Lower lobe of right lung (tissue), 2 donors: Measurements from ENCODE around the gene SLC35G2. TPM values are rescaled to one million over a fixed set of nuclear protein-coding genes. Genes with fewer than 3 reads are reported as not detected.

Source experiments
- ATAC-seq, 2 donors: fragments of 200-7000 bp; cut with Tn5 transposase; one replicate each; pipeline ENCODE4 v1.9.1; 2020 to 2022; ENCODE audit warnings: mild to moderate bottlenecking in 2 of 2, moderate library complexity in 2 of 2
- DNase-seq: peaks from one replicate; pipeline ENCODE4 v3.0.0-alpha.2; 2020
- H3K27ac ChIP-seq: fragments of 200-600 bp; one replicate; pipeline ENCODE4 v1.8.0; 2022
- H3K27me3 ChIP-seq: fragments of 200-600 bp; one replicate; pipeline ENCODE4 v1.8.0; 2022; ENCODE audit warnings: low read depth
- H3K36me3 ChIP-seq: fragments of 200-600 bp; one replicate; pipeline ENCODE4 v1.8.0; 2022; ENCODE audit warnings: mild to moderate bottlenecking
- H3K4me1 ChIP-seq: fragments of 200-600 bp; one replicate; pipeline ENCODE4 v1.8.0; 2022
- H3K4me3 ChIP-seq: fragments of 200-600 bp; one replicate; pipeline ENCODE4 v1.8.0; 2022; ENCODE audit warnings: mild to moderate bottlenecking
- H3K9me3 ChIP-seq: fragments of 200-600 bp; one replicate; pipeline ENCODE4 v1.8.0; 2022
- CTCF ChIP-seq: fragments of 200-600 bp; IDR thresholded peaks from one replicate; pipeline ENCODE4 v1.8.0; 2022; ENCODE audit warnings: antibody characterized with exemption, mild to moderate bottlenecking
- intact Hi-C: fragments of 100-400 bp; cut with DNase I; formaldehyde crosslinking; loops from one replicate; pipeline ENCODE4 v1.11.0; 2022
- total RNA-seq: library from RNA; stranded (reverse); fragmentation: NEBNext Ultra II Directional; extraction: Animal tissue kit (Norgen Biotek cat#: 25700); gene quantifications from one replicate; pipeline ENCODE4 v1.2.1, GENCODE V29; 2021
- donor health status: DM: no; HTN: yes; CAD: no; lungs with severe emphysema.

Gene SLC35G2
- total RNA-seq, 1 donor from 2014 or later: 5.7 TPM

GRCh38 chr3:136835813-136836510 is 17.0 kb downstream of the SLC35G2 start:
- intact Hi-C loops: no loop called here
- Histone ChIP-seq H3K27ac (no peak overlapping the region), H3K36me3 (no peaks in the 10 kb centered on the region), H3K4me1 (peaks cover 21% of the 10 kb centered on the region), H3K9me3 (no peaks in the 10 kb centered on the region), H3K4me3 (no peak overlapping the region), H3K27me3 (no peaks in the 10 kb centered on the region)
- no peak for DNase-seq
- TF ChIP-seq CTCF: no peak
- no peak for ATAC-seq

GRCh38 chr3:136836511-136837156 is 17.7 kb downstream of the SLC35G2 start:
- TF ChIP-seq CTCF: no peak
- no peaks in the 10 kb centered on the region for H3K27me3 ChIP-seq
- no peak for ATAC-seq
- no peak overlapping the region for H3K27ac ChIP-seq
- no peaks in the 10 kb centered on the region for H3K36me3 ChIP-seq
- no peak overlapping the region for H3K4me3 ChIP-seq
- intact Hi-C loops: no loop called here
- no peak for DNase-seq
- H3K9me3 ChIP-seq: no peaks in the 10 kb centered on the region
- H3K4me1 ChIP-seq: peaks cover 21% of the 10 kb centered on the region

- intact Hi-C loops: no loop called here
- Histone ChIP-seq H3K27ac (peak overlapping the region; percentile 4), H3K36me3 (no peaks in the 10 kb centered on the region), H3K4me1 (peaks cover 21% of the 10 kb centered on the region), H3K9me3 (no peaks in the 10 kb centered on the region), H3K27me3 (no peaks in the 10 kb centered on the region), H3K4me3 (no peak overlapping the region)
- no peak for ATAC-seq
- no peak for DNase-seq
- TF ChIP-seq CTCF: no peak
Observed at GRCh38 chr3:136838641-136839555, 20.0 kb downstream of the SLC35G2 start.

GRCh38 chr3:136839556-136839931 is 20.6 kb downstream of the SLC35G2 start:
- no peak for TF ChIP-seq CTCF
- ATAC-seq (no peak), DNase-seq (no peak)
- H3K4me1 ChIP-seq: peaks cover 21% of the 10 kb centered on the region
- peak overlapping the region; percentile 4 for H3K27ac ChIP-seq
- no peaks in the 10 kb centered on the region for H3K9me3 ChIP-seq
- no peaks in the 10 kb centered on the region for H3K27me3 ChIP-seq
- H3K4me3 ChIP-seq: no peak overlapping the region
- intact Hi-C loops: no loop called here
- no peaks in the 10 kb centered on the region for H3K36me3 ChIP-seq

- no peak for DNase-seq
- intact Hi-C loops: no loop called here
- ATAC-seq: no peak
- no peaks in the 10 kb centered on the region for H3K27me3 ChIP-seq
- H3K36me3 ChIP-seq: peaks cover 2% of the 10 kb centered on the region
- no peaks in the 10 kb centered on the region for H3K9me3 ChIP-seq
- peaks cover 19% of the 10 kb centered on the region for H3K4me1 ChIP-seq
- no peak for TF ChIP-seq CTCF
- H3K4me3 ChIP-seq: no peak overlapping the region
- H3K27ac ChIP-seq: no peak overlapping the region
Observed at GRCh38 chr3:136840252-136840651, 21.3 kb downstream of the SLC35G2 start.
